Activated CD4-positive, alpha-beta T cell treated with anti-CD3 and anti-CD28 coated beads for 36 hours (primary cell): ENCODE results near the gene CYB5R3. TPM values are rescaled to one million over a fixed set of nuclear protein-coding genes. Genes with fewer than 3 reads are reported as not detected.

Experiments used
- ATAC-seq: fragments of 200-7000 bp; cut with Tn5 transposase; one replicate; pipeline ENCODE4 v1.10.0; 2021; ENCODE audit warnings: mild to moderate bottlenecking, moderate library complexity
- CTCF ChIA-PET: fragments of 350-600 bp; sonication (Branson Sonifier 250); formaldehyde crosslinking; loops from one replicate; lab custom pipeline; 2021; ENCODE audit warnings: antibody characterized with exemption; lab: Charles Lee
- POLR2A ChIA-PET: fragments of 350-600 bp; sonication (Branson Sonifier 250); formaldehyde crosslinking; loops from one replicate; lab custom pipeline; 2021; ENCODE audit warnings: antibody characterized with exemption, inconsistent platforms; lab: Charles Lee
- DNase-seq: peaks from one replicate; pipeline ENCODE4 v3.0.0-alpha.2; 2020
- H3K27ac Mint-ChIP-seq: one replicate; pipeline ENCODE4 v1.8.0; 2021; ENCODE audit warnings: mixed read lengths
- H3K27me3 Mint-ChIP-seq: one replicate; pipeline ENCODE4 v1.8.0; 2021; ENCODE audit warnings: mixed read lengths
- H3K36me3 Mint-ChIP-seq: one replicate; pipeline ENCODE4 v1.8.0; 2021; ENCODE audit warnings: low read depth, mixed read lengths
- H3K4me1 Mint-ChIP-seq: one replicate; pipeline ENCODE4 v1.8.0; 2021; ENCODE audit warnings: mixed read lengths
- H3K4me3 Mint-ChIP-seq: one replicate; pipeline ENCODE4 v1.8.0; 2021; ENCODE audit warnings: mild to moderate bottlenecking, moderate library complexity, mixed read lengths
- H3K9me3 Mint-ChIP-seq: one replicate; pipeline ENCODE4 v1.8.0; 2021; ENCODE audit warnings: low read depth, mixed read lengths
- intact Hi-C, 2 experiments: fragments of 100-400 bp; cut with DNase I in 1 of 2; cut with micrococcal nuclease in 1 of 2; formaldehyde crosslinking; loops; one replicate each; pipeline versions ENCODE4 v1.14.2 to v1.15.1; 2022 to 2024; cut with DNase I, micrococcal nuclease
- total RNA-seq, 2 experiments: library from RNA; stranded (reverse); gene quantifications; one replicate each; pipeline ENCODE4 v1.2.3, GENCODE V29; 2021

Gene CYB5R3
- total RNA-seq, 2 experiments from 2014 or later, result 79.5 to 101 TPM

GRCh38 chr22:42643634-42644421 is 5.4 kb downstream of the CYB5R3 start:
- H3K4me1 Mint-ChIP-seq, result peaks cover 29% of the 10 kb centered on the region
- peaks cover 2% of the 10 kb centered on the region for H3K36me3 Mint-ChIP-seq
- no peak overlapping the region for H3K27ac Mint-ChIP-seq
- no peak for DNase-seq
- ChIA-PET POLR2A (interaction anchor here (3.6 kb wide), 1 partner anchor 29 kb away, joined by 23 read pairs; the partner anchor contains the start of gene POLDIP3), CTCF (interaction anchor here (1.8 kb wide), 1 partner anchor 21 kb away, joined by 5 read pairs; no protein-coding TSS in a partner anchor)
- H3K27me3 Mint-ChIP-seq, result no peaks in the 10 kb centered on the region
- ATAC-seq, result no peak
- no peak overlapping the region for H3K4me3 Mint-ChIP-seq
- H3K9me3 Mint-ChIP-seq, result no peaks in the 10 kb centered on the region
- intact Hi-C loops, result no loop called here

GRCh38 chr22:42642806-42643633 is 6.2 kb downstream of the CYB5R3 start:
- ChIA-PET POLR2A (interaction anchor here (3.6 kb wide), 1 partner anchor 28 kb away, joined by 23 read pairs; the partner anchor contains the start of gene POLDIP3), CTCF (interaction anchor here (0.6 to 1.8 kb wide), 2 partner anchors 21 to 23 kb away, joined by 3 to 5 read pairs; no protein-coding TSS in a partner anchor)
- DNase-seq (no peak), ATAC-seq (no peak)
- Mint-ChIP-seq H3K36me3 (no peaks in the 10 kb centered on the region), H3K9me3 (no peaks in the 10 kb centered on the region), H3K4me3 (no peak overlapping the region), H3K27me3 (no peaks in the 10 kb centered on the region), H3K27ac (no peak overlapping the region), H3K4me1 (peaks cover 29% of the 10 kb centered on the region)
- intact Hi-C loops, result no loop called here

GRCh38 chr22:42641801-42642413 is 7.3 kb downstream of the CYB5R3 start:
- ATAC-seq, result no peak
- intact Hi-C loops, result no loop called here
- H3K36me3 Mint-ChIP-seq, result no peaks in the 10 kb centered on the region
- ChIA-PET POLR2A (interaction anchor here (3.6 kb wide), 1 partner anchor 27 kb away, joined by 23 read pairs; the partner anchor contains the start of gene POLDIP3), CTCF (interaction anchor here (1.8 kb wide), 1 partner anchor 19 kb away, joined by 5 read pairs; no protein-coding TSS in a partner anchor)
- no peak for DNase-seq
- no peak overlapping the region for H3K27ac Mint-ChIP-seq
- no peak overlapping the region for H3K4me3 Mint-ChIP-seq
- H3K27me3 Mint-ChIP-seq, result no peaks in the 10 kb centered on the region
- no peaks in the 10 kb centered on the region for H3K9me3 Mint-ChIP-seq
- peaks cover 21% of the 10 kb centered on the region for H3K4me1 Mint-ChIP-seq

GRCh38 chr22:42639541-42640241 is 9.5 kb downstream of the CYB5R3 start:
- intact Hi-C loops, result no loop called here
- DNase-seq (no peak), ATAC-seq (no peak)
- CTCF ChIA-PET, result interaction anchor here (1.7 kb wide), 1 partner anchor 19 kb away, joined by 4 read pairs; no protein-coding TSS in a partner anchor
- Mint-ChIP-seq H3K27me3 (no peaks in the 10 kb centered on the region), H3K27ac (no peak overlapping the region), H3K9me3 (no peaks in the 10 kb centered on the region), H3K4me3 (no peak overlapping the region), H3K4me1 (peaks cover 12% of the 10 kb centered on the region), H3K36me3 (peaks cover 3% of the 10 kb centered on the region)
- POLR2A ChIA-PET, result no interaction called here

GRCh38 chr22:42637555-42637954 is 11.6 kb downstream of the CYB5R3 start:
- ATAC-seq (no peak), DNase-seq (no peak)
- peaks cover 3% of the 10 kb centered on the region for H3K4me1 Mint-ChIP-seq
- ChIA-PET POLR2A (interaction anchor here (0.7 to 1.5 kb wide), 2 partner anchors 22 to 466 kb away, joined by 3 to 10 read pairs; no protein-coding TSS in a partner anchor), CTCF (interaction anchor here (1.2 kb wide), 1 partner anchor 15 kb away, joined by 4 read pairs; no protein-coding TSS in a partner anchor)
- H3K27ac Mint-ChIP-seq, result no peak overlapping the region
- no peaks in the 10 kb centered on the region for H3K9me3 Mint-ChIP-seq
- H3K36me3 Mint-ChIP-seq, result peaks cover 7% of the 10 kb centered on the region
- H3K27me3 Mint-ChIP-seq, result no peaks in the 10 kb centered on the region
- intact Hi-C loops, result no loop called here
- H3K4me3 Mint-ChIP-seq, result no peak overlapping the region

GRCh38 chr22:42636506-42636905 is 12.7 kb downstream of the CYB5R3 start:
- no peak for DNase-seq
- H3K4me3 Mint-ChIP-seq, result no peak overlapping the region
- POLR2A ChIA-PET, result interaction anchor here (0.6 to 1.5 kb wide), 2 partner anchors 21 to 32 kb away, joined by 4 to 10 read pairs; no protein-coding TSS in a partner anchor

GRCh38 chr22:42635531-42635930 is 13.7 kb downstream of the CYB5R3 start:
- POLR2A ChIA-PET, result interaction anchor here (0.6 kb wide), 2 partner anchors 21 to 60 kb away, joined by 3 read pairs; partner anchors contain the start of gene POLDIP3
- H3K4me3 Mint-ChIP-seq, result no peak overlapping the region

More at GRCh38 chr22:42636506-42636905, 12.7 kb downstream of the CYB5R3 start:
- Mint-ChIP-seq H3K27me3 (no peaks in the 10 kb centered on the region), H3K4me1 (peaks cover 3% of the 10 kb centered on the region), H3K36me3 (peaks cover 8% of the 10 kb centered on the region), H3K9me3 (no peaks in the 10 kb centered on the region), H3K27ac (no peak overlapping the region)
- CTCF ChIA-PET, result interaction anchor here (0.7 kb wide), 1 partner anchor 11 kb away, joined by 3 read pairs; no protein-coding TSS in a partner anchor
- intact Hi-C loops, result no loop called here
- no peak for ATAC-seq

GRCh38 chr22:42633013-42633412 is 16.2 kb downstream of the CYB5R3 start:
- intact Hi-C loops, result no loop called here
- POLR2A ChIA-PET, result no interaction called here
- DNase-seq (no peak), ATAC-seq (no peak)
- H3K9me3 Mint-ChIP-seq, result no peaks in the 10 kb centered on the region
- peaks cover 14% of the 10 kb centered on the region for H3K36me3 Mint-ChIP-seq
- H3K4me3 Mint-ChIP-seq, result no peak overlapping the region
- peaks cover 3% of the 10 kb centered on the region for H3K4me1 Mint-ChIP-seq
- H3K27ac Mint-ChIP-seq, result no peak overlapping the region
- no peaks in the 10 kb centered on the region for H3K27me3 Mint-ChIP-seq
- CTCF ChIA-PET, result no interaction called here

More at GRCh38 chr22:42635531-42635930, 13.7 kb downstream of the CYB5R3 start:
- Mint-ChIP-seq H3K27ac (peak overlapping the region; percentile 55), H3K4me1 (peaks cover 3% of the 10 kb centered on the region), H3K9me3 (no peaks in the 10 kb centered on the region), H3K36me3 (peaks cover 8% of the 10 kb centered on the region), H3K27me3 (no peaks in the 10 kb centered on the region)
- CTCF ChIA-PET, result no interaction called here
- DNase-seq (no peak), ATAC-seq (no peak)
- intact Hi-C loops, result no loop called here

GRCh38 chr22:42632096-42632495 is 17.1 kb downstream of the CYB5R3 start:
- intact Hi-C loops, result no loop called here
- no peak for ATAC-seq
- Mint-ChIP-seq H3K9me3 (no peaks in the 10 kb centered on the region), H3K36me3 (peaks cover 14% of the 10 kb centered on the region), H3K27ac (no peak overlapping the region), H3K4me1 (peaks cover 3% of the 10 kb centered on the region), H3K27me3 (no peaks in the 10 kb centered on the region), H3K4me3 (no peak overlapping the region)
- ChIA-PET CTCF (interaction anchor here (0.9 to 1.3 kb wide), 2 partner anchors 11 to 383 kb away, joined by 3 read pairs; partner anchors contain the start of gene PACSIN2), POLR2A (no interaction called here)
- no peak for DNase-seq

GRCh38 chr22:42630901-42631602 is 18.1 kb downstream of the CYB5R3 start:
- ChIA-PET POLR2A (no interaction called here), CTCF (interaction anchor here (0.9 to 1.3 kb wide), 2 partner anchors 10 to 384 kb away, joined by 3 read pairs; partner anchors contain the start of gene PACSIN2)
- Mint-ChIP-seq H3K27ac (no peak overlapping the region), H3K4me3 (no peak overlapping the region), H3K9me3 (no peaks in the 10 kb centered on the region), H3K27me3 (no peaks in the 10 kb centered on the region), H3K4me1 (peaks cover 3% of the 10 kb centered on the region), H3K36me3 (peaks cover 14% of the 10 kb centered on the region)
- intact Hi-C loops, result no loop called here
- DNase-seq (no peak), ATAC-seq (no peak)
